HepG2 (cell line): ENCODE results near the gene ZNF490.

Experiments used
- CTCF ChIP-seq: sonication (generic); formaldehyde crosslinking; IDR thresholded peaks from 2 replicates; pipeline ENCODE4 v1.5.0; 2020; ENCODE audit warnings: mild to moderate bottlenecking, missing genetic modification reagents, moderate library complexity
- FOSL1 ChIP-seq: sonication (generic); formaldehyde crosslinking; IDR thresholded peaks from 2 replicates; pipeline ENCODE4 v1.9.0; 2021; ENCODE audit warnings: missing genetic modification reagents, borderline replicate concordance
- FOXA1 ChIP-seq, 2 experiments: fragments of 450-650 bp in 1 of 2; sonication (generic) in 1 of 2; formaldehyde crosslinking in 1 of 2; IDR thresholded peaks; 2 replicates each; pipeline versions ENCODE4 v1.4.0 to v1.6.1; 2016 to 2020; ENCODE audit warnings: missing genetic modification reagents in 1 of 2
- MTA1 ChIP-seq: sonication (generic); formaldehyde crosslinking; IDR thresholded peaks from 2 replicates; pipeline ENCODE4 v1.4.0; 2020; ENCODE audit warnings: missing genetic modification reagents, mild to moderate bottlenecking, borderline replicate concordance
- NR2F6 ChIP-seq, 2 experiments: IDR thresholded peaks; 2 replicates each; pipeline ENCODE4 v1.6.1; 2016; ENCODE audit warnings: antibody characterized with exemption in 1 of 2, mild to moderate bottlenecking in 1 of 2
- POLR2A ChIP-seq, 2 experiments: IDR thresholded peaks; 2 replicates each; pipeline ENCODE4 v1.6.1; 2011; ENCODE audit warnings: low read depth in 2 of 2, low read length in 2 of 2, mild to moderate bottlenecking in 1 of 2, moderate library complexity in 1 of 2; ENCODE audit not compliant: insufficient read depth in 1 of 2
- TFDP1 ChIP-seq: IDR thresholded peaks from 2 replicates; pipeline ENCODE4 v1.6.1; 2016; ENCODE audit warnings: missing compliant biosample characterization, missing genetic modification reagents, borderline replicate concordance
- UBTF ChIP-seq: sonication (generic); formaldehyde crosslinking; IDR thresholded peaks from 2 replicates; pipeline ENCODE4 v1.4.0; 2020; ENCODE audit warnings: mild to moderate bottlenecking, missing genetic modification reagents
- ZNF17 ChIP-seq: sonication (generic); formaldehyde crosslinking; IDR thresholded peaks from 2 replicates; pipeline ENCODE4 v1.5.0; 2020; ENCODE audit warnings: mild to moderate bottlenecking, missing genetic modification reagents
- TF ChIP-seq, protein P1 (sequence below): sonication (generic); formaldehyde crosslinking; IDR thresholded peaks from 2 replicates; pipeline ENCODE4 v1.5.1; 2020; ENCODE audit warnings: mild to moderate bottlenecking, missing genetic modification reagents, borderline replicate concordance

- TF ChIP-seq ZNF17 (no peak), MTA1 (CRISPR knock-in tag) (no peak), CTCF (CRISPR knock-in tag) (no peak), NR2F6 (IDR thresholded peaks at IDR 0.05) (no peak), NR2F6 (CRISPR knock-in tag; IDR thresholded peaks at IDR 0.05) (no peak), FOSL1 (no peak), FOXA1 (IDR thresholded peaks at IDR 0.05) (no peak), FOXA1 (CRISPR knock-in tag; IDR thresholded peaks at IDR 0.05) (no peak), POLR2A (IDR thresholded peaks at IDR 0.05; ENCODE audit: insufficient read depth in 1 of 2, low read depth in 2 of 2, low read length in 2 of 2) (no peak), UBTF (CRISPR knock-in tag) (no peak), TFDP1 (CRISPR knock-in tag) (no peak)
- TF ChIP-seq, protein P1, sequence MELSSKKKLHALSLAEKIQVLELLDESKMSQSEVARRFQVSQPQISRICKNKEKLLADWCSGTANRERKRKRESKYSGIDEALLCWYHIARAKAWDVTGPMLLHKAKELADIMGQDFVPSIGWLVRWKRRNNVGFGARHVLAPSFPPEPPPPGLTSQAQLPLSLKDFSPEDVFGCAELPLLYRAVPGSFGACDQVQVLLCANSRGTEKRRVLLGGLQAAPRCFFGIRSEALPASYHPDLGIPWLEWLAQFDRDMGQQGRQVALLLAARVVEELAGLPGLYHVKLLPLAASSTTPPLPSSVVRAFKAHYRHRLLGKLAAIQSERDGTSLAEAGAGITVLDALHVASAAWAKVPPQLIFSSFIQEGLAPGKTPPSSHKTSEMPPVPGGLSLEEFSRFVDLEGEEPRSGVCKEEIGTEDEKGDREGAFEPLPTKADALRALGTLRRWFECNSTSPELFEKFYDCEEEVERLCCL (CRISPR knock-in tag): no peak
Observed at GRCh38 chr19:12646551-12646950, 35.9 kb upstream of the ZNF490 start.
